Kidney capillary endothelial cell (primary cell): ENCODE measurements around the gene MKS1.

Experiments used
- DNase-seq: peaks from one replicate; pipeline ENCODE4 v3.0.0-alpha.2; 2018; ENCODE audit warnings: low spot score

Gene MKS1

DNA sequence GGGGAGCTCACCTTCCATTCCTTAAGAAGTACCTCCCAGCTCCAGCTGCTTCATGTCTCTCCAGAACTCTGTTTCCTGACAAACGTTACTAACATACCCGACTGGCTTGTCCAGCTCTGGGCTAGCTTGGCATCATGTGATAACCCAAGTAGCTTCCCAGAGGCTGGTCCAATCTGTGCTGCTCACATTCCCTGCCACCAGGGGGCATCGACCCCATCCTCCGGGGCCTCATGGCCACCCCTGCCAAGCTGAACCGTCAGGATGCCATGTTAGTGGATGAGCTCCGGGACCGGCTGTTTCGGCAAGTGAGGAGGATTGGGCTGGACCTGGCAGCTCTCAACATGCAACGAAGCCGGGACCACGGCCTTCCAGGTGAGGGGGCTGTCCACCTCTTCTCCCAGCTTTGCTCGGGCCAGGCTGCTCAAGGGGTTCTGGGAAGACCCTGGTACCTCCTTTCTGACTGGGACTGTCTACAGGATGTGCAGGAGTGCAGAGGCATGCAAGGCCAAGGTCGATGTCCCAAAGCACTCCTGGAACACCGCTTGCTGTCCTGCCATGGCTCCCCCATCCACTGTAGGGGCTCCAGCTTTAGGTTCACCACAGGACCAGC, 18.9 kb downstream of the MKS1 start:
- peak; percentile 39 for DNase-seq

GRCh38 chr17:58196610-58197009, 22.4 kb downstream of the MKS1 start:
- no peak for DNase-seq

- no peak for DNase-seq
Observed at GRCh38 chr17:58195518-58196123, 23.4 kb downstream of the MKS1 start.

DNA sequence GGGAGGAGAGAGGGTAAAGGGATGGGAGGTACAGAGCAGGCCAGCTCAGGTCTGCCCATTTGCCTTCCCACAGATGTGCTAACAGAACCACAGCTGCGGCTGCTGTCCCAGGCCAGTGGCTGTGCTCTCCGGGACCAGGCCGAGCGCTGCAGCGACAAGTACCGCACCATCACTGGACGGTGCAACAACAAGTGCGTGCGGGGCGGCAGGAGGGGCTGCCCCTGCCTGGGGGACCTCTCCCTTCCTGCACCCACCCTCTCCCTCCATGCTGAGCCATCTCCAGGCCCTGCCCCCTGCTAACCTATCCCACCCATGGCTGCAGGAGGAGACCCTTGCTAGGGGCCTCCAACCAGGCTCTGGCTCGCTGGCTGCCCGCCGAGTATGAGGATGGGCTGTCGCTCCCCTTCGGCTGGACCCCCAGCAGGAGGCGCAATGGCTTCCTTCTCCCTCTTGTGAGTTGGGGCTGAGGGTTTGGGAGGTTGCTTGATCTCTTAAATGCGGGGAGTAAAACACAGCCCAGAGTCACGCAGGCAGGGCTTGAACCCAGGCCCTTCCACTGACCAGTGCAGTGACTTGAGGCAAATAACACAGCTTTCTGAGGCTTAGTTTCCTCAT, 25.3 kb downstream of the MKS1 start:
- DNase-seq = no peak

DNA sequence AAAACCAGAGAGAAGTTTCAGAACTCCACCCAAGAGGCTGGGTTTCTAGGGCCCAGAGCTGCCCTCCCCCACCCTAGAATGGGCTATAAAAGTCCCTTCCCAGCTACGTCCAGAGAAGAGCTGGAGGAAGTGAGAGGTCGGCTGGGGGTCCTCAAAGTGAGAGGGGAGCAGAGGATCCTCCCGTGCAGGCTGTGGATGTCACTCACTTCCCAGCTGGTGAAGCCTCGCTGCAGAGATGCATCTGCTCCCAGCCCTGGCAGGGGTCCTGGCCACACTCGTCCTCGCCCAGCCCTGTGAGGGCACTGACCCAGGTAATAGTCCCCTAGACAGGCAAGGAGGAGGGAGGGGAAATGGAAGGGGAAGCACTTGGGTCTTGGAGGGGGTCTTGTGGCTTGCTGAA, 26.4 kb downstream of the MKS1 start, which contains the start of gene EPX:
Gene EPX, plus strand, starts transcription at position 115 of the 400 bp plus-strand sequence. Its CDS starts 121 bp downstream, at position 236.
- DNase-seq = no peak

- DNase-seq = no peak
Observed at GRCh38 chr17:58191241-58191896, 27.7 kb downstream of the MKS1 start.

GRCh38 chr17:58189436-58190146, 29.5 kb downstream of the MKS1 start:
- no peak for DNase-seq

- DNase-seq = no peak
Observed at GRCh38 chr17:58187675-58188074, 31.4 kb downstream of the MKS1 start.

- DNase-seq = no peak
Observed at GRCh38 chr17:58187063-58187462, 32.0 kb downstream of the MKS1 start.

- DNase-seq = no peak
Observed at GRCh38 chr17:58186591-58186990, 32.5 kb downstream of the MKS1 start.

- DNase-seq = no peak
Observed at GRCh38 chr17:58184986-58185761, 33.9 kb downstream of the MKS1 start.

GRCh38 chr17:58184308-58184985, 34.6 kb downstream of the MKS1 start:
- no peak for DNase-seq

- no peak for DNase-seq
Observed at GRCh38 chr17:58183514-58183913, 35.5 kb downstream of the MKS1 start.

DNA sequence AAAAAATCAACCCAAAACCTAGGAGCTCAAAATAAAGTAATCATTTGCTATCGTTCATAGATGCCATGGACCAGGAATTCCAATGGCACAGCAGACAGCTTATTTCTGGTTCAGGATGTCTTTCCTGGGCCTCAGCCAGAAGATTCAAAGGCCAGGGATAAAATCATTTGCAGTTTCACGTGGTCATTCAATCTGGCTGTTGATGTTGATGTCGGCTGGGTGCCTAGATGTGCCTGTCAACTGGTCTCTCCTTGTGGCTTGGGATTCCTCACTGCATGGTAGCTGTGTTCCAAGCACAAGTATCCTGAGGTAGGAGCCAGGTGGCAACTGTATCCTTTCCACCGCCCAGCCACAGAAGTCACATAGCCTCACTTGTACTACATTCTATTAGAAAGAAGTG, 37.3 kb downstream of the MKS1 start:
- DNase-seq = no peak

DNA sequence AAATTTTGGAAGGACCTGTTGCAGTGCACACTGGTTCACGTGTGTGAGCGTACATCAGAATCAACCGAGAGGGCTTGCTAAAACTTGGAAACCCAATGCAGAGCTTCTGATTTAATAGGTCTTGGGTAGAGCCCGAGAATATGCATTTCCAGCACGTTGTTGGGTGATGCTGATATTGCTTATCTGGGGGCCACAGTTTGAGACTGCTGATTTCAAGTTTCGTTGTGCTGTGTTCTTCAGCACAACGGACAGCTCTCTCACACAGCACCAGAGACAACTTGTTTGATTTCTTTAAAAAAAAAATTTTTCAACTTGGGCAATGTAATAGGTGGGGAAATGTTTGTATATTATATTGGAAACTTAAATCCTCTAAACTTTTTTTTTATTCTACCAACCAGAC, 42.9 kb downstream of the MKS1 start:
- no peak for DNase-seq

GRCh38 chr17:58174871-58175270, 44.2 kb downstream of the MKS1 start:
- no peak for DNase-seq

- DNase-seq = peak; percentile 19
Observed at GRCh38 chr17:58172369-58173071, 46.5 kb downstream of the MKS1 start.

DNA sequence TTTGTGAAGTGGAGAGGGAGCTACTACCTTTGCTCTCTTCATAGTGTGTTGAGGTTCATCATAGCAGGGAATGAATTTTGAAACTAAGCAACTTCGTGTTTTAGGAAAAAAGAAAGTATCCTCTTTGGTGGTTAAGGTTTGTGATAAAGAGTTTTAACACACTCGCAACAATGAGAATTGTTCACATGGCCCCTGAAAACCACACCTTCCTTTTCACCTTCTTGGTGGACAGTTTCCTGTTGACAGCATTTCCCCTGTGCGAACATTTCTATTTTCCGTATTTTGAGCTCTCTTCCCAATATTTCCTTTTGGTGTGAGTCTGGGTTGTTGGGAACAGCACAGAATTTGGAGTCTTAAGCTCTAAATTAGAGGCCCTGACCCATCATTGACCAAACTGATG, 48.4 kb downstream of the MKS1 start:
- no peak for DNase-seq

DNA sequence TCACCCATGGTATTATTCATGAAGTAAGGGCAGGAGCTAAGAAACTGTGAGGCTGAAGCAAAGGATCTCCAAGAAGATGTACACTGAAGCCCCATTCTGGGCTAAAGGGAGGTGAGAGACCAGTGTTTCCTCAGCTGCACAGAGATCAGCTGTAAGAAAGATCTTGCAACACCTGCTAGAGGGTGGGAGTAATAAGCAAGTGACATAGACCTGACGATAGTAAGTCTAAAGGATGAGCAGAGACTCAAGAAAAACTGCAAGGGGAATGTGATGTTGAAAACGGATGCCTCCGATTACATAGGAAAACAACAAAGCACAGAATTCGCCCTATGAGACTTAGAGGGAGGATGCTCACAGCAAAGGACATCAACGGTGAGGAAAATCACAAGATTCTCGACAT, 52.4 kb downstream of the MKS1 start, which contains the start of gene OR4D2:
Gene OR4D2, plus strand, starts transcription at position 301 of the 400 bp plus-strand sequence. CDS start 2,674 bp downstream, outside the sequence.
- DNase-seq = no peak

DNA sequence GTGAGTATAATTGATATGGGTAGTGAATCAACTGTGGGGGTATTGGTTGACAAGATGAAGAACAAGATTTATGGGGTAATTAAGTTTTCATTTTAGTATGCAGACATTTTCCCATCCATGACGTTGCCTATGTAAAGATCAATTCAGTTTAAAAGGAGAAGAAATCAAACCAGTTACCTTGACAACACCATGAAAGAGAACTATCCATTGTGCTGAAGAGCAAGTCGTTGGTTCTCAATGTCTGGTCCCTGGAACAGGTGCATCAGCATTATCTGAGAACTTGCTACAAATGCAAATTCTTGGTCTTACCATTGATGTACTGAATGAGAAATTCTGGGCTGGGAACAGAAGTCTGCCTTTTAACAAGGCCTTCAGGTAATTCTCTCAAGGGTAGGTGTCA, 53.1 kb downstream of the MKS1 start:
- no peak for DNase-seq
